Measurements from ENCODE around the gene TNFRSF17. TPM values are rescaled to one million over a fixed set of nuclear protein-coding genes. Genes with fewer than 3 reads are reported as not detected.

The TNFRSF17 gene
- total and polyA plus RNA-seq, 2 of the 13 experiments (the other 11 are each of a cell fraction or from before 2014, with no cell fraction given): not detected

DNA sequence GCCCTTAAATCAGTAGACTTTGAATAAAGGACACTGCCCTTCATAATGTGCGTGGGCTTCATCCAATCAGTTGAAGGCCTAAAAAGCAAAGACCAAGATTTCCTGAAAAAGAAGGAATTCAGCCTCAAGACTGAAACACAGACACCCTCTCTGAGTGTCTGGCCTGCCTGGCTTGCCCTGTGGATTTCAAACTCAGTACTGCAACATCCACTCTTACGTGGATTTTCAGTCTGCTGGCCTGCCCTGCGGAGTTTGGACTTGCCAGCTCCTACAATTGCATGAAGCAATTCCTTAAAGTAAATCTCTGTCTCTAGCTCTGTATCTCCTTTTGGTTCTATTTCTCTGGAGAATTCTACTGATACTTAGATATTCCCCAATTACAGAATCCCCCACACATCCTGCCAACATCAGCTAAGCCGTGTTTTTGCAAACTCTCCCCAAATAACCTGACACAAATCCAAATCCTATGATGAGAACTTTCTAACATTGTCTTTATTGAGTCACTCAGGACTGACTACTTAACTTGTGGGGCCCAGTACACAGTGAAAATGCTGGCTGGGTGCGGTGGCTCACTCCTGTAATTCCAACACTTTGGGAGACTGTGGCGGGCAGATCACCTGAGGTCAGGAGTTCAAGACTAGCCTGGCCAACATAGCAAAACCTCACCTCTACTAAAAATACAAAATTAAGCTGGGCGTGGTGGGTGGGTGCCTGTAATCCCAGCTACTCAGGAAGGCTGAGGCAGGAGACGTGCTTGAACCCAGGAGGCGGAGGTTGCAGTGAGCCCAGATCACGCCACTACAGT lies 7.2 kb upstream of the TNFRSF17 start:
- FAIRE-seq (no peak), ATAC-seq (no peak), DNase-seq (ENCODE audit: low spot score) (no peak)
- H2AFZ ChIP-seq (ENCODE audit: low read length): no peak overlapping the region
- no peak overlapping the region for H3K27ac ChIP-seq (ENCODE audit: extremely low read length, insufficient read depth, low read length)
- peaks cover 2 to 11% of the 10 kb centered on the region in 2 experiments; a peak in 2 of 5 replicates for H3K27me3 ChIP-seq (ENCODE audit: control insufficient read depth in 1 of 2, insufficient read depth in 2 of 2, low read length in 2 of 2)
- H3K4me3 ChIP-seq (replicated peaks in 1 of 3; ENCODE audit: insufficient read depth in 1 of 3, low read depth in 2 of 3, low read length in 3 of 3): no peak overlapping the region
- no peak for TF ChIP-seq MED13 (CRISPR knock-in tag; IDR thresholded peaks at IDR 0.05)
- no peak for TF ChIP-seq ZNF441 (CRISPR knock-in tag; IDR thresholded peaks at IDR 0.05; ENCODE audit: borderline replicate concordance)
- TF ChIP-seq ZNF746 (CRISPR knock-in tag; IDR thresholded peaks at IDR 0.05): no peak
- no peak for TF ChIP-seq ZNF720 (CRISPR knock-in tag; IDR thresholded peaks at IDR 0.05)
- no peak for TF ChIP-seq SATB2 (CRISPR knock-in tag; IDR thresholded peaks at IDR 0.05)
- TF ChIP-seq, protein P1, sequence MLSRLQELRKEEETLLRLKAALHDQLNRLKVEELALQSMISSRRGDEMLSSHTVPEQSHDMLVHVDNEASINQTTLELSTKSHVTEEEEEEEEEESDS (CRISPR knock-in tag; IDR thresholded peaks at IDR 0.05; ENCODE audit: borderline replicate concordance): no peak
- TF ChIP-seq STAT5B (CRISPR knock-in tag; IDR thresholded peaks at IDR 0.05): no peak
- TF ChIP-seq PPARG (CRISPR knock-in tag; conservative IDR thresholded peaks at IDR 0.05): no peak
- no peak for TF ChIP-seq NFE2 (CRISPR knock-in tag; IDR thresholded peaks at IDR 0.05)
- TF ChIP-seq RBM39 (IDR thresholded peaks at IDR 0.05; ENCODE audit: low read depth, low read length, poor library complexity, severe bottlenecking): no peak
- in situ Hi-C loops (cut with HindIII; ENCODE audit: extremely low pct_ligation_motif_present, low pct_unique_long_range_greater_than_20kb) (no loop called here), intact Hi-C loops (cut with micrococcal nuclease; ENCODE audit: unreplicated experiment) (no loop called here)
- ChIA-PET POLR2A (interaction anchor here (0.6 kb wide), 1 partner anchor 101 kb away, joined by 3 read pairs; no protein-coding TSS in a partner anchor), CTCF (ENCODE audit: low intra/inter-chr PET ratio, low total read pairs) (no interaction called here)
- no peaks in the 10 kb centered on the region for H4K20me1 ChIP-seq (ENCODE audit: insufficient read depth, low read length)
- WGBS (ENCODE audit: low lambda C conversion rate): 55% methylated on average over 10 of the region's 10 CpGs
- H3K36me3 ChIP-seq (replicated peaks in 1 of 2; ENCODE audit: control insufficient read depth in 1 of 2, insufficient read depth in 2 of 2, low read length in 2 of 2): no peaks in the 10 kb centered on the region
- no TSS peak for BruUV-seq (replicated peaks)
- H3K9ac ChIP-seq (ENCODE audit: insufficient read depth, low read depth, low read length): no peak overlapping the region
- H3K79me2 ChIP-seq (ENCODE audit: insufficient read depth, low read length): no peaks in the 10 kb centered on the region
- no peaks in the 10 kb centered on the region for H3K9me3 ChIP-seq (ENCODE audit: low read length)
- peaks cover 38% of the 10 kb centered on the region for H3K4me1 ChIP-seq (ENCODE audit: insufficient read depth, low read length)
- H3K4me2 ChIP-seq (ENCODE audit: low read depth, low read length): no peak overlapping the region

Data from HepG2 (cell line).